HEK293 (cell line): ENCODE data around the gene NUP62.

Source experiments
- CTCF ChIA-PET: fragments of 350-600 bp; formaldehyde crosslinking; extraction: SDS; loops from one replicate; lab custom pipeline; 2021; ENCODE audit warnings: antibody characterized with exemption; lab: Yijun Ruan, JAX
- POLR2A ChIA-PET: fragments of 300-600 bp; formaldehyde crosslinking; extraction: SDS; loops from one replicate; lab custom pipeline; 2020; ENCODE audit warnings: antibody characterized with exemption, inconsistent platforms; lab: Yijun Ruan, JAX
- H3K27ac ChIP-seq: fragments of 200-500 bp; sonication (Bioruptor generic); 2 replicates; pipeline ENCODE4 v1.5.1; 2014; ENCODE audit warnings: low read depth, low read length, control low read depth, inconsistent platforms; ENCODE audit errors: extremely low read depth
- H3K36me3 ChIP-seq, 2 experiments: fragments of 200-500 bp in 1 of 2; sonication (Bioruptor generic) in 1 of 2; 1 replicate in 1 of 2; 2 replicates in 1 of 2; pipeline ENCODE4 v1.5.1; 2014 to 2017; ENCODE audit warnings: inconsistent platforms in 2 of 2, low read length in 2 of 2; ENCODE audit not compliant: control insufficient read depth in 2 of 2, insufficient read depth in 1 of 2
- H3K4me1 ChIP-seq: fragments of 200-500 bp; sonication (Bioruptor generic); 2 replicates; pipeline ENCODE4 v1.5.1; 2014; ENCODE audit warnings: mild to moderate bottlenecking, low read length, inconsistent platforms; ENCODE audit not compliant: control insufficient read depth, insufficient read depth
- H3K4me3 ChIP-seq: 2 replicates; pipeline ENCODE4 v1.5.1; 2011; ENCODE audit warnings: low read depth, mild to moderate bottlenecking, control low read depth, low read length, moderate library complexity
- H3K9me3 ChIP-seq: fragments of 200-500 bp; sonication (Bioruptor generic); 2 replicates; pipeline ENCODE4 v1.5.1; 2014; ENCODE audit warnings: low read depth, low read length, inconsistent platforms; ENCODE audit not compliant: control insufficient read depth, insufficient read depth
- BCL6B ChIP-seq: fragments of 450-650 bp; formaldehyde crosslinking; IDR thresholded peaks from 2 replicates; pipeline ENCODE4 v1.5.1; 2017; ENCODE audit warnings: missing biosample characterization, missing genetic modification characterization
- GFI1B ChIP-seq: fragments of 450-650 bp; formaldehyde crosslinking; IDR thresholded peaks from 2 replicates; pipeline ENCODE4 v1.5.1; 2016; ENCODE audit warnings: missing biosample characterization, missing genetic modification characterization
- KLF16 ChIP-seq: fragments of 450-650 bp; formaldehyde crosslinking; IDR thresholded peaks from 2 replicates; pipeline ENCODE4 v1.5.1; 2017; ENCODE audit warnings: missing biosample characterization, missing genetic modification characterization
- KLF8 ChIP-seq: fragments of 450-650 bp; formaldehyde crosslinking; IDR thresholded peaks from 2 replicates; pipeline ENCODE4 v1.5.1; 2016; ENCODE audit warnings: missing biosample characterization, missing genetic modification characterization
- TSHZ1 ChIP-seq: fragments of 450-650 bp; formaldehyde crosslinking; IDR thresholded peaks from 2 replicates; pipeline ENCODE4 v1.5.1; 2016; ENCODE audit warnings: missing biosample characterization, missing genetic modification characterization, borderline replicate concordance
- YY1 ChIP-seq: fragments of 450-650 bp; formaldehyde crosslinking; IDR thresholded peaks from 2 replicates; pipeline ENCODE4 v1.5.1; 2018; ENCODE audit warnings: missing biosample characterization, missing genetic modification characterization
- ZBTB10 ChIP-seq: fragments of 450-650 bp; formaldehyde crosslinking; IDR thresholded peaks from 2 replicates; pipeline ENCODE4 v1.5.1; 2016; ENCODE audit warnings: missing biosample characterization, missing genetic modification characterization
- ZNF274 ChIP-seq, 2 experiments: fragments of 200-500 bp in 1 of 2; fragments of 450-650 bp in 1 of 2; sonication (Bioruptor generic) in 1 of 2; formaldehyde crosslinking in 1 of 2; IDR thresholded peaks; 2 replicates each; pipeline versions ENCODE4 v1.5.1 to v1.6.1; 2014 to 2016; ENCODE audit warnings: borderline replicate concordance in 1 of 2, inconsistent platforms in 1 of 2, low read length in 1 of 2, missing biosample characterization in 1 of 2, missing genetic modification characterization in 1 of 2
- ZNF37A ChIP-seq: fragments of 450-650 bp; IDR thresholded peaks from 2 replicates; pipeline ENCODE4 v1.5.1; 2018; ENCODE audit warnings: missing biosample characterization, missing genetic modification characterization
- ZNF394 ChIP-seq: fragments of 450-650 bp; formaldehyde crosslinking; IDR thresholded peaks from 2 replicates; pipeline ENCODE4 v1.5.1; 2016; ENCODE audit warnings: missing biosample characterization, missing genetic modification characterization, mild to moderate bottlenecking, moderate library complexity, borderline replicate concordance
- ZNF398 ChIP-seq: fragments of 450-650 bp; formaldehyde crosslinking; IDR thresholded peaks from 2 replicates; pipeline ENCODE4 v1.5.1; 2017; ENCODE audit warnings: missing biosample characterization, missing genetic modification characterization
- ZNF404 ChIP-seq: fragments of 450-650 bp; formaldehyde crosslinking; IDR thresholded peaks from 2 replicates; pipeline ENCODE4 v1.5.1; 2017; ENCODE audit warnings: missing biosample characterization, missing genetic modification characterization
- ZNF426 ChIP-seq: fragments of 450-650 bp; formaldehyde crosslinking; IDR thresholded peaks from 2 replicates; pipeline ENCODE4 v1.5.1; 2017; ENCODE audit warnings: missing biosample characterization, missing genetic modification characterization, mild to moderate bottlenecking, inconsistent platforms, moderate library complexity
- ZNF571 ChIP-seq: fragments of 450-650 bp; formaldehyde crosslinking; IDR thresholded peaks from 2 replicates; pipeline ENCODE4 v1.5.0; 2017; ENCODE audit warnings: missing biosample characterization, missing genetic modification characterization
- ZNF670 ChIP-seq: fragments of 450-650 bp; formaldehyde crosslinking; IDR thresholded peaks from 2 replicates; pipeline ENCODE4 v1.5.1; 2016; ENCODE audit warnings: missing biosample characterization, missing genetic modification characterization, low read depth
- ZSCAN18 ChIP-seq: fragments of 450-650 bp; formaldehyde crosslinking; IDR thresholded peaks from 2 replicates; pipeline ENCODE4 v1.5.1; 2016; ENCODE audit warnings: missing biosample characterization, missing genetic modification characterization

The NUP62 gene

GRCh38 chr19:49915271-49915670, 14.0 kb downstream of the NUP62 start (continued):
- TF ChIP-seq KLF16 (tag by site-specific recombination): no peak
- TF ChIP-seq TSHZ1: no peak
- no peak for TF ChIP-seq ZNF394
- TF ChIP-seq ZNF398 (tag by site-specific recombination): no peak
- TF ChIP-seq ZNF426 (tag by site-specific recombination): no peak
- no peak for TF ChIP-seq ZNF670 (tag by site-specific recombination)

GRCh38 chr19:49913720-49914119, 15.6 kb downstream of the NUP62 start:
- Histone ChIP-seq H3K36me3 (peaks cover 61 to 86% of the 10 kb centered on the region in 2 experiments), H3K9me3 (no peaks in the 10 kb centered on the region), H3K4me3 (no peak overlapping the region), H3K4me1 (no peaks in the 10 kb centered on the region), H3K27ac (0 out of 2 replicates have a peak overlapping the region, but pooled peaks have one; percentile 27)
- ChIA-PET POLR2A (interaction anchor here (0.9 to 2.0 kb wide), 3 partner anchors 8 to 37 kb away, joined by 3 to 6 read pairs (median 5); partner anchors contain the start of genes AKT1S1, ATF5, NUP62 and TBC1D17), CTCF (interaction anchor here (0.7 to 1.3 kb wide), 4 partner anchors 15 to 345 kb away, joined by 3 read pairs; partner anchors contain the start of genes ATF5 and NUP62)
- TF ChIP-seq ZNF274 (IDR thresholded peaks at IDR 0.05; ENCODE audit: low read length) (no peak), ZNF274 (tag by site-specific recombination; IDR thresholded peaks at IDR 0.05; ENCODE audit: borderline replicate concordance) (no peak), BCL6B (no peak), ZNF426 (tag by site-specific recombination) (no peak), ZNF571 (tag by site-specific recombination) (no peak), GFI1B (tag by site-specific recombination) (no peak), ZNF37A (tag by site-specific recombination) (no peak), ZBTB10 (tag by site-specific recombination) (no peak), KLF8 (tag by site-specific recombination) (no peak), ZNF404 (no peak), ZNF670 (tag by site-specific recombination) (no peak), ZSCAN18 (tag by site-specific recombination) (no peak), YY1 (no peak)
